ENCODE data around the gene CDK5RAP3.
"Not testable (repeated sequence)": the region's sequence is repeated elsewhere in the genome, so short reads cannot be mapped to it uniquely, and the experiment has no call there.

CDK5RAP3 gene

DNA sequence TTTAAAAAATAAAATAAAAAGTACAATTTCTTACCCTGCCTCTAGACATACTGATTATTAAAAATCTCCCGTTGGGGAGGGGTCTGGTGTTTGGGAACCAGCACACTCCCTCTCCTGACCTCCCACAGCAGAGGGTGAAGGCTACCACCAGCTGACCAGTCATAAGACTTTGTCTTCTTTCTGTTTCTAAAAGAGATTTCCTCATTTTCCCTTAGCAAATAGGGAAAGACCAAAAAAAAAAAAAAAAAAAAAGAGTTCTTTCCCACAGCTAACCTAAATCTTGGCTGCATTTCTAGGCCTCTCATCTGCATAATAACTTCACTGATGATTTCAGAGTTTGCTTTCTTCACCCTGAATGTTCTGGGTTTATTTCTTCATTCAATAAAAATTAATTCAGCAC is 30.3 kb downstream of the CDK5RAP3 start:
- no peak for DNase-seq
- no peak overlapping the region for H2BK120ac ChIP-seq (ENCODE audit: low read depth, low read length)
- no peak overlapping the region for H3K18ac ChIP-seq (ENCODE audit: low read length)
- WGBS (ENCODE audit: extremely low coverage, insufficient coverage, low lambda C conversion rate): no CpG with 5 or more reads among the region's 1 CpG
- H3K79me2 ChIP-seq (ENCODE audit: control insufficient read depth, insufficient read depth, low read length): no peaks in the 10 kb centered on the region
- no peak overlapping the region for H2AK5ac ChIP-seq (ENCODE audit: low read length)
- H3K27me3 ChIP-seq (ENCODE audit: insufficient read depth, low read length, poor library complexity): no peaks in the 10 kb centered on the region
- no peak overlapping the region for H3K4me3 ChIP-seq (ENCODE audit: low read length)
- H3K23ac ChIP-seq (ENCODE audit: low read length): no peak overlapping the region
- H3K9ac ChIP-seq (ENCODE audit: low read length): no peak overlapping the region
- no peak overlapping the region for H3K27ac ChIP-seq (ENCODE audit: low read depth, low read length)
- H3K4me1 ChIP-seq (ENCODE audit: control insufficient read depth, low read depth, low read length): peaks cover 17% of the 10 kb centered on the region
- no peaks in the 10 kb centered on the region for H3K36me3 ChIP-seq (ENCODE audit: control insufficient read depth, insufficient read depth, low read length)
- no peak overlapping the region for H4K5ac ChIP-seq (ENCODE audit: low read length)
- no peak overlapping the region for H2BK5ac ChIP-seq (ENCODE audit: low read length)
- H4K8ac ChIP-seq (ENCODE audit: low read depth, low read length): no peak overlapping the region
- no peak overlapping the region for H2BK15ac ChIP-seq (replicated peaks; ENCODE audit: low read depth)
- H3K79me1 ChIP-seq (ENCODE audit: low read length): no peaks in the 10 kb centered on the region
- no peak overlapping the region for H3K4me2 ChIP-seq (ENCODE audit: low read length)
- H3K56ac ChIP-seq (ENCODE audit: low read length): no peak overlapping the region
- H3K4ac ChIP-seq (ENCODE audit: low read depth, low read length): no peak overlapping the region

DNA sequence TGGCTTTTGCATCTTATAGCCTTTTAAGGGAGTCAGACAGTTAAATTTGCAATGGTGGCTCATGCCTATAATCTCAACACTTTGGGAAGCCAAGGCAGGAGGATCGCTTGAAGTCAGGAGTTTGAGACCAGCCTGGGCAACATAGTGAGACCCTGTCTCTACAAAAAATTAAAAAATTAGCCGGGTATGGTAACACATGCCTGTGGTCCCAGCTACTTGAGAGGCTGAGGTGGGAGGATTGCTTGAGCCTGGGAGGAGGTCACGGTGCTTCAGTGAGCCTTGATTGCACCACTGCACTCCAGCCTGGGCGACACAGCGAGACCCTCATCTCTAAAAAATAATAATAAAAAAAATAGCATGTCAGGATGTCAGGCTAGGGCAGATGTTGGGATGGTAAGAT is 30.7 kb downstream of the CDK5RAP3 start:
- H3K27me3 ChIP-seq (ENCODE audit: insufficient read depth, low read length, poor library complexity); H3K79me1 ChIP-seq (ENCODE audit: low read length); H3K27ac ChIP-seq (ENCODE audit: low read depth, low read length); H3K4ac ChIP-seq (ENCODE audit: low read depth, low read length); H3K36me3 ChIP-seq (ENCODE audit: control insufficient read depth, insufficient read depth, low read length); H3K4me3 ChIP-seq (ENCODE audit: low read length); H3K56ac ChIP-seq (ENCODE audit: low read length); H3K9ac ChIP-seq (ENCODE audit: low read length); DNase-seq; H3K79me2 ChIP-seq (ENCODE audit: control insufficient read depth, insufficient read depth, low read length); H4K8ac ChIP-seq (ENCODE audit: low read depth, low read length); H2AK5ac ChIP-seq (ENCODE audit: low read length); H2BK15ac ChIP-seq (replicated peaks; ENCODE audit: low read depth); H3K23ac ChIP-seq (ENCODE audit: low read length); H3K4me2 ChIP-seq (ENCODE audit: low read length); H4K5ac ChIP-seq (ENCODE audit: low read length); H2BK5ac ChIP-seq (ENCODE audit: low read length): not testable (repeated sequence)
- no CpG with 5 or more reads among the region's 5 CpGs for WGBS (ENCODE audit: extremely low coverage, insufficient coverage, low lambda C conversion rate)
- Histone ChIP-seq H3K4me1 (ENCODE audit: control insufficient read depth, low read depth, low read length) (peaks cover 17% of the 10 kb centered on the region), H3K18ac (ENCODE audit: low read length) (peak overlapping the region; percentile 62), H2BK120ac (ENCODE audit: low read depth, low read length) (peak overlapping the region; percentile 21)

DNA sequence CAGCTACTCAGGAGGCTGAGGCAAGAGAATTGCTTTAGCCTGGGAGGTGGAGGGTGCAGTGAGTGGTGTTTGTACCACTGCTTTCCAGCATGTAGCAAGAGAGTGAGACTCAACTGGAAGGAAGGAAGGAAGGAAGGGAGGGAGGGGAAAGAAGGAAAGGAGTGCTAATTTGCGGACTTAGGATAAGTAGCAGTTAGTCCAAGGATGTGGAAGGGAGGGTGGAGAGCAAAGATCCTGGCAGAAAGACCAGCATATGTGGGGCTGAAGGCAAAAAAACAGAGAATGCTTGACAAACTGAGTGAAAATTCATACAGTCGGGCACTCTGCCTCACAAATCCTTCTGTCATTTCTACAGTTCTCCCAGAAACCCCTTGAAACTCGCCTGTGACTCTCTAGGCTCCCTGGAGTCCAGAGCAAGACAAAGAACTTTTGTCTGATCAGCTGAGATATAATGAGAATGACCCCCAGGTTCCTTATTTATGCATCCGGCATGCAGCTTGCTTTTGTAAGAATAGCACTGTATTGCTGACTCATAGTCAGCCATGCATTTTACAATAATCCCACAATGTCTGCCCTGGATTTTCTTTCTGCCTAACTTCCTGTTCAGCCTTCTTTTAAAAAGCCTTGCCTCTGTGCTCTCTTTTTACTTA is 31.5 kb downstream of the CDK5RAP3 start:
- H3K9ac ChIP-seq (ENCODE audit: low read length): peak overlapping the region; percentile 37
- peak overlapping the region; percentile 62 for H3K18ac ChIP-seq (ENCODE audit: low read length)
- H3K4me3 ChIP-seq (ENCODE audit: low read length): no peak overlapping the region
- H4K8ac ChIP-seq (ENCODE audit: low read depth, low read length): no peak overlapping the region
- peak overlapping the region; percentile 71 for H2BK5ac ChIP-seq (ENCODE audit: low read length)
- DNase-seq: peak; percentile 32
- peak overlapping the region; percentile 77 for H4K5ac ChIP-seq (ENCODE audit: low read length)
- H3K4me2 ChIP-seq (ENCODE audit: low read length): no peak overlapping the region
- H3K27me3 ChIP-seq (ENCODE audit: insufficient read depth, low read length, poor library complexity): no peaks in the 10 kb centered on the region
- H3K36me3 ChIP-seq (ENCODE audit: control insufficient read depth, insufficient read depth, low read length): no peaks in the 10 kb centered on the region
- no peaks in the 10 kb centered on the region for H3K79me1 ChIP-seq (ENCODE audit: low read length)
- H3K56ac ChIP-seq (ENCODE audit: low read length): peak overlapping the region; percentile 61
- peak overlapping the region; percentile 13 for H2BK15ac ChIP-seq (replicated peaks; ENCODE audit: low read depth)
- peaks cover 17% of the 10 kb centered on the region for H3K4me1 ChIP-seq (ENCODE audit: control insufficient read depth, low read depth, low read length)
- no peak overlapping the region for H3K4ac ChIP-seq (ENCODE audit: low read depth, low read length)
- H3K27ac ChIP-seq (ENCODE audit: low read depth, low read length): peak overlapping the region; percentile 83
- H2AK5ac ChIP-seq (ENCODE audit: low read length): no peak overlapping the region
- peak overlapping the region; percentile 4 for H3K23ac ChIP-seq (ENCODE audit: low read length)
- H3K79me2 ChIP-seq (ENCODE audit: control insufficient read depth, insufficient read depth, low read length): no peaks in the 10 kb centered on the region
- H2BK120ac ChIP-seq (ENCODE audit: low read depth, low read length): peak overlapping the region; percentile 21
- no CpG with 5 or more reads among the region's 4 CpGs for WGBS (ENCODE audit: extremely low coverage, insufficient coverage, low lambda C conversion rate)

- Histone ChIP-seq H3K79me1 (ENCODE audit: low read length) (no peaks in the 10 kb centered on the region), H3K18ac (ENCODE audit: low read length) (peak overlapping the region; percentile 54), H2AK5ac (ENCODE audit: low read length) (no peak overlapping the region), H3K27me3 (ENCODE audit: insufficient read depth, low read length, poor library complexity) (no peaks in the 10 kb centered on the region), H3K4me2 (ENCODE audit: low read length) (no peak overlapping the region), H2BK5ac (ENCODE audit: low read length) (peak overlapping the region; percentile 68), H2BK15ac (replicated peaks; ENCODE audit: low read depth) (no peak overlapping the region), H4K5ac (ENCODE audit: low read length) (peak overlapping the region; percentile 77), H3K23ac (ENCODE audit: low read length) (no peak overlapping the region), H3K36me3 (ENCODE audit: control insufficient read depth, insufficient read depth, low read length) (no peaks in the 10 kb centered on the region), H3K4me3 (ENCODE audit: low read length) (no peak overlapping the region), H3K4me1 (ENCODE audit: control insufficient read depth, low read depth, low read length) (peaks cover 17% of the 10 kb centered on the region), H3K27ac (ENCODE audit: low read depth, low read length) (peak overlapping the region; percentile 83), H3K56ac (ENCODE audit: low read length) (peak overlapping the region; percentile 76), H3K4ac (ENCODE audit: low read depth, low read length) (no peak overlapping the region), H2BK120ac (ENCODE audit: low read depth, low read length) (no peak overlapping the region), H3K9ac (ENCODE audit: low read length) (no peak overlapping the region), H3K79me2 (ENCODE audit: control insufficient read depth, insufficient read depth, low read length) (no peaks in the 10 kb centered on the region), H4K8ac (ENCODE audit: low read depth, low read length) (no peak overlapping the region)
- no CpG with 5 or more reads among the region's 7 CpGs for WGBS (ENCODE audit: extremely low coverage, insufficient coverage, low lambda C conversion rate)
- no peak for DNase-seq
These were observed 32.1 kb downstream of the CDK5RAP3 start for GRCh38 chr17:48002916-48003416.

DNA sequence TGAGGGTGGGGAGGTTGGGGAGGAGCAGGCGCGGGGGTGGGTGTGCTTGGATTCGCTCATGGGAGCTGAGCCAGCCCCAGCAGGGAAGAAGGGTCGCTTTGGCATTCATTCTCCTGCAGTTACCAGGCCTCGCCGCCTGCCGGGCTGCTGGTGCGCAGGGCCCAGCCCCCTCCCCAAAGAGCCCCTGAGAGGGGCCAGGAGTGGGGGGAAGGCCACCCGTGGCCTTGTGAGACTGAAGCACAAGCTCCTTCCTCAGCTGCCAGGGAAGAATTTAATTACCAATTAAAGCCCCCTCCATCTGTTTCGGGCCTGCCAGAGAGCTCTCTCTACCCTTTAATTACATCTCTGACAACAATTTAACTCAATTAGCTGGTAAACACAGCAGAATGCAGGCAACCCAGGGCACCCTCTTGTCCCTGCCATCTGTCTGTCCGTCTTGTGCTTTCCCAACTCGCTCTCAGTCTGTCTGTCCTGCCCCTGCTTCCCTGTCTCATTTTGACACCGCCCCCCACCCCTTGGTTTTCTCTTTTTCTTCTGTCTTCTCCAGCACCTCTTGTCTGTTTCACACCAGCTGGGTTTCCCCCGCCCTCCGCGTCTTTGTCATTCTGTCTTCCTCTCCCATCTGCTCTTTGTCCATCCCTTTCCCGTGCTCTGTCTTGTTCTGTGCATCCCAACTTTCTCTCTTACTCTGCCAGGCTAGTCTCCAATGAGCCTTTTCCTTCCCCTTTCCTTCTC is 32.7 kb downstream of the CDK5RAP3 start:
- Histone ChIP-seq H3K56ac (ENCODE audit: low read length) (peak overlapping the region; percentile 76), H3K79me2 (ENCODE audit: control insufficient read depth, insufficient read depth, low read length) (no peaks in the 10 kb centered on the region), H2BK15ac (replicated peaks; ENCODE audit: low read depth) (peak overlapping the region; percentile 10), H2BK120ac (ENCODE audit: low read depth, low read length) (no peak overlapping the region), H3K4ac (ENCODE audit: low read depth, low read length) (no peak overlapping the region), H2BK5ac (ENCODE audit: low read length) (no peak overlapping the region), H2AK5ac (ENCODE audit: low read length) (peak overlapping the region; percentile 1), H3K4me3 (ENCODE audit: low read length) (no peak overlapping the region), H3K4me1 (ENCODE audit: control insufficient read depth, low read depth, low read length) (peaks cover 17% of the 10 kb centered on the region), H3K9ac (ENCODE audit: low read length) (no peak overlapping the region), H3K18ac (ENCODE audit: low read length) (peak overlapping the region; percentile 54), H3K27ac (ENCODE audit: low read depth, low read length) (peak overlapping the region; percentile 83), H3K4me2 (ENCODE audit: low read length) (no peak overlapping the region), H3K36me3 (ENCODE audit: control insufficient read depth, insufficient read depth, low read length) (no peaks in the 10 kb centered on the region), H4K8ac (ENCODE audit: low read depth, low read length) (no peak overlapping the region), H3K23ac (ENCODE audit: low read length) (no peak overlapping the region), H3K79me1 (ENCODE audit: low read length) (no peaks in the 10 kb centered on the region), H4K5ac (ENCODE audit: low read length) (no peak overlapping the region), H3K27me3 (ENCODE audit: insufficient read depth, low read length, poor library complexity) (no peaks in the 10 kb centered on the region)
- WGBS (ENCODE audit: extremely low coverage, insufficient coverage, low lambda C conversion rate): no CpG with 5 or more reads among the region's 17 CpGs
- DNase-seq: peak; percentile 53

All from mesendoderm (in vitro differentiated cells).